ENCODE data around the gene CCDC12. TPM values are rescaled to one million over a fixed set of nuclear protein-coding genes. Genes with fewer than 3 reads are reported as not detected.

Gene CCDC12
- total RNA-seq, 1 donor from 2014 or later, result 36.3 TPM

GRCh38 chr3:46903341-46904302, 72.9 kb downstream of the CCDC12 start:
- peaks cover 5% of the 10 kb centered on the region for H3K4me1 Mint-ChIP-seq (ENCODE audit: unreplicated experiment)
- peaks cover 9% of the 10 kb centered on the region for H3K27me3 Mint-ChIP-seq (ENCODE audit: unreplicated experiment)
- H3K9me3 Mint-ChIP-seq (ENCODE audit: unreplicated experiment), result no peaks in the 10 kb centered on the region
- H3K36me3 Mint-ChIP-seq (ENCODE audit: low read depth, unreplicated experiment), result no peaks in the 10 kb centered on the region
- TF ChIP-seq, protein P1, sequence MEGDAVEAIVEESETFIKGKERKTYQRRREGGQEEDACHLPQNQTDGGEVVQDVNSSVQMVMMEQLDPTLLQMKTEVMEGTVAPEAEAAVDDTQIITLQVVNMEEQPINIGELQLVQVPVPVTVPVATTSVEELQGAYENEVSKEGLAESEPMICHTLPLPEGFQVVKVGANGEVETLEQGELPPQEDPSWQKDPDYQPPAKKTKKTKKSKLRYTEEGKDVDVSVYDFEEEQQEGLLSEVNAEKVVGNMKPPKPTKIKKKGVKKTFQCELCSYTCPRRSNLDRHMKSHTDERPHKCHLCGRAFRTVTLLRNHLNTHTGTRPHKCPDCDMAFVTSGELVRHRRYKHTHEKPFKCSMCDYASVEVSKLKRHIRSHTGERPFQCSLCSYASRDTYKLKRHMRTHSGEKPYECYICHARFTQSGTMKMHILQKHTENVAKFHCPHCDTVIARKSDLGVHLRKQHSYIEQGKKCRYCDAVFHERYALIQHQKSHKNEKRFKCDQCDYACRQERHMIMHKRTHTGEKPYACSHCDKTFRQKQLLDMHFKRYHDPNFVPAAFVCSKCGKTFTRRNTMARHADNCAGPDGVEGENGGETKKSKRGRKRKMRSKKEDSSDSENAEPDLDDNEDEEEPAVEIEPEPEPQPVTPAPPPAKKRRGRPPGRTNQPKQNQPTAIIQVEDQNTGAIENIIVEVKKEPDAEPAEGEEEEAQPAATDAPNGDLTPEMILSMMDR (IDR thresholded peaks at IDR 0.05; ENCODE audit: unreplicated experiment), result no peak
- no peak overlapping the region for H3K27ac Mint-ChIP-seq (ENCODE audit: unreplicated experiment)
- DNase-seq (ENCODE audit: low spot score), result no peak
- H3K4me3 Mint-ChIP-seq (ENCODE audit: unreplicated experiment), result no peak overlapping the region

DNA sequence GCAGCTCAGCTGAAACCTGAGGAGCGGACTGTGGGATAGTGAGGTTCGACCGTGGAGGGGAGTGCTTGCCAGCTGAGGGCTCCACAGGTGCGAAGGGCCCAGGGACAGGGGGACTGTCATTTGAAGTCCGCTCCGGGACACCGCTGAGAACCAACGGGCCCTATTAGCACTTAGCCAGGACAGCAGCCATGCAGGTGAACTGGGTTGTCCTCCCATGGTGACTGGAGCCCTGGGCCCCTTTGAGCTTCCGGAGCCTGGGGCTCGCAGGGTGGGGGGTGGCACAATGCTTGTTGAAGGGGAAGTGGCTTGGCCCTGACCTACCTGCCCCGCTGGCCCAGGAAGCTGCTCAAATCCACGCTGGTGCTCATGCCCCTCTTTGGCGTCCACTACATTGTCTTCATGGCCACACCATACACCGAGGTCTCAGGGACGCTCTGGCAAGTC, 74.3 kb downstream of the CCDC12 start:
- Mint-ChIP-seq H3K27ac (ENCODE audit: unreplicated experiment) (no peak overlapping the region), H3K4me1 (ENCODE audit: unreplicated experiment) (peaks cover 5% of the 10 kb centered on the region), H3K36me3 (ENCODE audit: low read depth, unreplicated experiment) (no peaks in the 10 kb centered on the region), H3K27me3 (ENCODE audit: unreplicated experiment) (peaks cover 9% of the 10 kb centered on the region), H3K9me3 (ENCODE audit: unreplicated experiment) (no peaks in the 10 kb centered on the region), H3K4me3 (ENCODE audit: unreplicated experiment) (no peak overlapping the region)
- DNase-seq (ENCODE audit: low spot score), result no peak
- TF ChIP-seq, protein P1 (IDR thresholded peaks at IDR 0.05; ENCODE audit: unreplicated experiment), result no peak

DNA sequence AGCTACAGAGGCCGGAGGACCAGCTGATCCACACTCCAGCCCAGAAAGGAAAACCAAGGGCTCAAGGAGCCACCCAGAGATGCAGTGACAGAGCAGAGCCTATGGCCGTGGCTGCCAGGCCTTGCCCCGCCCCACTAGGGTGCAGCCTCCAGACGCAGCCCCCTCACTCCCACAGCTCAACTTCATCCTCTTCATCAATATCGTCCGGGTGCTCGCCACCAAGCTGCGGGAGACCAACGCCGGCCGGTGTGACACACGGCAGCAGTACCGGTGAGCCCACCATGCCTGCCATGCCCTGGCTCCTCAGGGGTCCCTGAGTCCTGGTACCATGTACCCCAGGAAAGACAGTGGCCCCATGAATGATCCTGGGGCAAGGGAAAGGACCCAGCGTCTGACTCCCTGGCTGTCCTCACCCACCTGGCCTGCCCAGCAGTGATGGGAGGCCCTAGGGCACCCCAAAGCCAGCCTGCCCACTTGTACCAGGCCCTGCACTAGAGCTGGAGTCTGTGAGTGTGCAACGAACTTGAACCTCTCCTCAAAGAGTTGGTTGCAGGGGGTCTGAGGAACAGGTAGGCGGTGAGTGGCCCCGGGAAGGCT, 74.9 kb downstream of the CCDC12 start:
- Mint-ChIP-seq H3K36me3 (ENCODE audit: low read depth, unreplicated experiment) (no peaks in the 10 kb centered on the region), H3K27ac (ENCODE audit: unreplicated experiment) (no peak overlapping the region)

DNA sequence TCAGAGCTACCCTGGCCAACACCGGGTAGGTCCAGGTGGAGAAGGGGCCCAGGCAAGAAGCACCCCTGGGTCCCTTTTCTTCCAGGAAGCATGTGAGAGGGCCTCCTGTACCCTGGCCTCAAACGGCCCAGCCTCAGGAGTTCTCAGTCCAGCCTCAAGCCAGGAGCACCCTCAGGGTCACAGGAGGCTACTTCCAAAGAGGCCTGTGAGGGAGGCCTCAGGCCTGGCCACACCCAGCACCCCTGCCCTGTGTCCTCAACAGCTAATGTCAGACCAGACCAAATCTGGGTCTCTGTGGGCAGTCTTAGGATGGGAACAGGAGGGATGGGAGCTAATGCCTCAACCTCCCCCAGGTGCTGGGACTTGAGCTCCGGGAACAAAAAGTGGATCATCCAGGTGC, 75.5 kb downstream of the CCDC12 start:
- Mint-ChIP-seq H3K36me3 (ENCODE audit: low read depth, unreplicated experiment) (no peaks in the 10 kb centered on the region), H3K27me3 (ENCODE audit: unreplicated experiment) (peaks cover 6% of the 10 kb centered on the region), H3K27ac (ENCODE audit: unreplicated experiment) (no peak overlapping the region), H3K9me3 (ENCODE audit: unreplicated experiment) (no peaks in the 10 kb centered on the region), H3K4me1 (ENCODE audit: unreplicated experiment) (peaks cover 5% of the 10 kb centered on the region), H3K4me3 (ENCODE audit: unreplicated experiment) (no peak overlapping the region)
- no peak for DNase-seq (ENCODE audit: low spot score)
- TF ChIP-seq, protein P1 (IDR thresholded peaks at IDR 0.05; ENCODE audit: unreplicated experiment), result no peak

More for the DNA sequence above, 74.9 kb downstream of the CCDC12 start:
- DNase-seq (ENCODE audit: low spot score), result no peak
- Mint-ChIP-seq H3K4me1 (ENCODE audit: unreplicated experiment) (peaks cover 5% of the 10 kb centered on the region), H3K9me3 (ENCODE audit: unreplicated experiment) (no peaks in the 10 kb centered on the region), H3K27me3 (ENCODE audit: unreplicated experiment) (peaks cover 7% of the 10 kb centered on the region), H3K4me3 (ENCODE audit: unreplicated experiment) (no peak overlapping the region)
- TF ChIP-seq, protein P1 (IDR thresholded peaks at IDR 0.05; ENCODE audit: unreplicated experiment), result no peak

DNA sequence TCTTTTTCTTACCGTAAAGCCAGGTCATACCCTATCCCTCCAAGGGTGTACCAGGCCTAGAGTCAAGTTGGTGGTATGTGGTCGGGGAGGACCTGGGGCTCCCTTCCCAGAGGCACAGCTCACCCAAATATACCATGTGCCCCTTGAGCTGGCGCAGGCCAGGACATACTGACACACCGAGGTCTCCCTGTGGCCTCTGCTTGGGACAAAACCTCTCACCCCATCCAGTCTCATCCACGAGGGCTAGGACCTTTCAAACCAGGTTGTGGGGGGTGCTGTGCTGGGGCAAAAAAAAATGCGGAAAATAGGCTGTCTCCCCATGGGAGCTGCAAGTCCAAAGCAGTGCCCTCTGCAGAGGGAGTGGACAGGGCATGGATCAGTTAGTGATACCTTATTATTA, 76.2 kb downstream of the CCDC12 start:
- TF ChIP-seq, protein P1 (IDR thresholded peaks at IDR 0.05; ENCODE audit: unreplicated experiment), result no peak
- H3K27ac Mint-ChIP-seq (ENCODE audit: unreplicated experiment), result no peak overlapping the region
- no peaks in the 10 kb centered on the region for H3K9me3 Mint-ChIP-seq (ENCODE audit: unreplicated experiment)

More for the DNA sequence above, 76.2 kb downstream of the CCDC12 start:
- DNase-seq (ENCODE audit: low spot score), result no peak
- Mint-ChIP-seq H3K4me3 (ENCODE audit: unreplicated experiment) (no peak overlapping the region), H3K36me3 (ENCODE audit: low read depth, unreplicated experiment) (no peaks in the 10 kb centered on the region), H3K27me3 (ENCODE audit: unreplicated experiment) (peaks cover 6% of the 10 kb centered on the region), H3K4me1 (ENCODE audit: unreplicated experiment) (peaks cover 5% of the 10 kb centered on the region)
